Prostate gland (tissue), 2 donors: ENCODE results near the gene CLIC1.

Experiments
- CTCF ChIP-seq, 4 experiments: fragments of 200-600 bp in 2 of 4; fragments of 450-650 bp in 2 of 4; sonication (generic) in 2 of 4; IDR thresholded peaks; 1 replicate in 3 of 4; 2 replicates in 1 of 4; pipeline ENCODE4 v1.5.1; 2016 to 2019; ENCODE audit warnings: antibody characterized with exemption in 4 of 4, mild to moderate bottlenecking in 2 of 4, moderate library complexity in 2 of 4
- POLR2AphosphoS5 ChIP-seq: sonication (generic); formaldehyde crosslinking; IDR thresholded peaks from one replicate; pipeline ENCODE4 v1.6.1; 2017; ENCODE audit warnings: antibody characterized with exemption

GRCh38 chr6:31683591-31683990 lies 52.7 kb downstream of the CLIC1 start:
- no peak for TF ChIP-seq CTCF (IDR thresholded peaks at IDR 0.05)
- TF ChIP-seq POLR2AphosphoS5, result no peak
